ENCODE measurements around the gene ARID5A.

ARID5A gene

GRCh38 chr2:96507957-96508520 is 28.5 kb upstream of the ARID5A start:
- peak overlapping the region; percentile 47 for H3K4me3 ChIP-seq (ENCODE audit: low read depth, low read length)

GRCh38 chr2:96508521-96509113 is 27.9 kb upstream of the ARID5A start:
- DNase-seq (ENCODE audit: low read depth), result no peak
- H3K4me3 ChIP-seq (ENCODE audit: low read depth, low read length), result no peak overlapping the region
- TF ChIP-seq CTCF (conservative IDR thresholded peaks at IDR 0.05; ENCODE audit: low read depth, low read length), result no peak

More at GRCh38 chr2:96507957-96508520, 28.5 kb upstream of the ARID5A start:
- peak; percentile 73 for TF ChIP-seq CTCF (conservative IDR thresholded peaks at IDR 0.05; ENCODE audit: low read depth, low read length)
- peak; percentile 38 for DNase-seq (ENCODE audit: low read depth)

- H3K4me3 ChIP-seq (ENCODE audit: low read depth, low read length), result no peak overlapping the region
- peak; percentile 95 for TF ChIP-seq CTCF (conservative IDR thresholded peaks at IDR 0.05; ENCODE audit: low read depth, low read length)
- peak; percentile 91 for DNase-seq (ENCODE audit: low read depth)
Measured at GRCh38 chr2:96509114-96509846, 27.3 kb upstream of the ARID5A start.

- no peak overlapping the region for H3K4me3 ChIP-seq (ENCODE audit: low read depth, low read length)
- no peak for DNase-seq (ENCODE audit: low read depth)
- TF ChIP-seq CTCF (conservative IDR thresholded peaks at IDR 0.05; ENCODE audit: low read depth, low read length), result no peak
Measured at GRCh38 chr2:96509847-96510230, 26.7 kb upstream of the ARID5A start.

- H3K4me3 ChIP-seq (ENCODE audit: low read depth, low read length), result no peak overlapping the region
- TF ChIP-seq CTCF (conservative IDR thresholded peaks at IDR 0.05; ENCODE audit: low read depth, low read length), result no peak
- DNase-seq (ENCODE audit: low read depth), result no peak
Measured at GRCh38 chr2:96510931-96511595, 25.5 kb upstream of the ARID5A start.

GRCh38 chr2:96511851-96512250 is 24.7 kb upstream of the ARID5A start:
- TF ChIP-seq CTCF (conservative IDR thresholded peaks at IDR 0.05; ENCODE audit: low read depth, low read length), result no peak
- DNase-seq (ENCODE audit: low read depth), result no peak
- H3K4me3 ChIP-seq (ENCODE audit: low read depth, low read length), result no peak overlapping the region

Data from choroid plexus epithelial cell (primary cell).